Uterus (tissue), 2 donors: ENCODE results near the gene MICB.
"Not testable (repeated sequence)": the region's sequence is repeated elsewhere in the genome, so short reads cannot be mapped to it uniquely, and the experiment has no call there.

Source experiments
- CTCF ChIP-seq, 4 experiments: fragments of 200-600 bp in 2 of 4; fragments of 450-650 bp in 2 of 4; sonication (generic) in 2 of 4; IDR thresholded peaks; one replicate each; pipeline ENCODE4 v1.5.1; 2016 to 2019; ENCODE audit warnings: antibody characterized with exemption in 4 of 4, mild to moderate bottlenecking in 2 of 4, moderate library complexity in 1 of 4
- POLR2A ChIP-seq, 2 donors: fragments of 450-650 bp; IDR thresholded peaks; one replicate each; pipeline ENCODE4 v1.6.1; 2016; ENCODE audit warnings: antibody characterized with exemption in 2 of 2, mild to moderate bottlenecking in 1 of 2, moderate library complexity in 1 of 2

GRCh38 chr6:31509036-31509435 is 11.1 kb downstream of the MICB start:
- TF ChIP-seq CTCF, POLR2A (IDR thresholded peaks at IDR 0.05): not testable (repeated sequence)
